WTC11 (cell line): ENCODE measurements around the gene SMOC1. TPM values are rescaled to one million over a fixed set of nuclear protein-coding genes. Genes with fewer than 3 reads are reported as not detected.

ENCODE experiments used
- ATAC-seq: fragments of 200-7000 bp; cut with Tn5 transposase; 2 replicates; pipeline ENCODE4 v1.10.0; 2021; ENCODE audit warnings: mild to moderate bottlenecking, moderate library complexity
- CTCF ChIA-PET: fragments of 300-600 bp; sonication (Branson Sonifier 250); formaldehyde crosslinking; loops from one replicate; lab custom pipeline; 2021; ENCODE audit warnings: antibody characterized with exemption; lab: Charles Lee
- POLR2A ChIA-PET: fragments of 350-600 bp; sonication (Branson Sonifier 250); formaldehyde crosslinking; loops from one replicate; lab custom pipeline; 2021; ENCODE audit warnings: antibody characterized with exemption; lab: Charles Lee
- DNase-seq: peaks from one replicate; pipeline ENCODE4 v3.0.0; 2021; ENCODE audit warnings: low spot score
- H3K27ac Mint-ChIP-seq: 2 replicates; pipeline ENCODE4 v1.8.0; 2021; ENCODE audit warnings: mixed read lengths
- H3K27me3 Mint-ChIP-seq: 2 replicates; pipeline ENCODE4 v1.8.0; 2021; ENCODE audit warnings: low read depth, mild to moderate bottlenecking, moderate library complexity, mixed read lengths
- H3K36me3 Mint-ChIP-seq: 2 replicates; pipeline ENCODE4 v1.8.0; 2021; ENCODE audit warnings: mixed read lengths
- H3K4me1 Mint-ChIP-seq: 2 replicates; pipeline ENCODE4 v1.8.0; 2022; ENCODE audit warnings: mixed read lengths
- H3K4me3 Mint-ChIP-seq: 2 replicates; pipeline ENCODE4 v1.8.0; 2021; ENCODE audit warnings: mild to moderate bottlenecking, moderate library complexity, mixed read lengths
- H3K9me3 Mint-ChIP-seq: 2 replicates; pipeline ENCODE4 v1.8.0; 2021; ENCODE audit warnings: mixed read lengths
- AFF4 ChIP-seq: sonication (generic); formaldehyde crosslinking; IDR thresholded peaks from 2 replicates; pipeline ENCODE4 v1.8.1; 2023; ENCODE audit warnings: mild to moderate bottlenecking, missing genetic modification reagents, borderline replicate concordance
- ARID4B ChIP-seq: sonication (generic); formaldehyde crosslinking; IDR thresholded peaks from 2 replicates; pipeline ENCODE4 v1.8.0; 2023; ENCODE audit warnings: missing genetic modification reagents, mild to moderate bottlenecking, borderline replicate concordance
- CBFB ChIP-seq: sonication (generic); formaldehyde crosslinking; IDR thresholded peaks from 2 replicates; pipeline ENCODE4 v1.8.1; 2022; ENCODE audit warnings: mild to moderate bottlenecking, low read depth, missing genetic modification reagents
- FOXK1 ChIP-seq: sonication (generic); formaldehyde crosslinking; IDR thresholded peaks from 2 replicates; pipeline ENCODE4 v1.8.0; 2022; ENCODE audit warnings: mild to moderate bottlenecking, moderate library complexity, missing genetic modification reagents
- FOXP4 ChIP-seq: sonication (generic); formaldehyde crosslinking; IDR thresholded peaks from 2 replicates; pipeline ENCODE4 v1.8.0; 2022; ENCODE audit warnings: mild to moderate bottlenecking, missing genetic modification reagents
- HMGA2 ChIP-seq: fragments of 250-450 bp; sonication (Bioruptor Pico); IDR thresholded peaks from 2 replicates; pipeline ENCODE4 v1.4.0; 2021; ENCODE audit warnings: mild to moderate bottlenecking, moderate library complexity
- JUN ChIP-seq: sonication (generic); formaldehyde crosslinking; IDR thresholded peaks from 2 replicates; pipeline ENCODE4 v1.8.0; 2023; ENCODE audit warnings: mild to moderate bottlenecking, missing genetic modification reagents
- NFYB ChIP-seq: sonication (generic); formaldehyde crosslinking; conservative IDR thresholded peaks from 2 replicates; pipeline ENCODE4 v1.8.0; 2022; ENCODE audit warnings: low read depth, missing genetic modification reagents
- OVOL2 ChIP-seq: fragments of 250-450 bp; sonication (Bioruptor Pico); IDR thresholded peaks from 2 replicates; pipeline ENCODE4 v1.9.0; 2021; ENCODE audit warnings: mild to moderate bottlenecking, borderline replicate concordance
- RELA ChIP-seq: sonication (generic); formaldehyde crosslinking; IDR thresholded peaks from 2 replicates; pipeline ENCODE4 v1.8.1; 2022; ENCODE audit warnings: missing genetic modification reagents, mild to moderate bottlenecking, borderline replicate concordance
- STAT6 ChIP-seq: sonication (generic); formaldehyde crosslinking; conservative IDR thresholded peaks from 2 replicates; pipeline ENCODE4 v1.8.1; 2023; ENCODE audit warnings: mild to moderate bottlenecking, low read depth, missing genetic modification reagents, moderate library complexity
- ZNF232 ChIP-seq: sonication (generic); formaldehyde crosslinking; IDR thresholded peaks from 2 replicates; pipeline ENCODE4 v1.8.0; 2022; ENCODE audit warnings: mild to moderate bottlenecking, missing genetic modification reagents
- ZNF396 ChIP-seq: fragments of 250-450 bp; sonication (Bioruptor Pico); IDR thresholded peaks from 2 replicates; pipeline ENCODE4 v1.8.0; 2021; ENCODE audit warnings: mild to moderate bottlenecking, moderate library complexity, borderline replicate concordance
- ZNF423 ChIP-seq: fragments of 250-450 bp; sonication (Bioruptor Pico); IDR thresholded peaks from 2 replicates; pipeline ENCODE4 v2.1.2; 2022; ENCODE audit warnings: mild to moderate bottlenecking, moderate library complexity
- total RNA-seq: library from RNA; stranded (reverse); gene quantifications from 3 replicates; pipeline ENCODE4 v1.2.3, GENCODE V29; 2021

The SMOC1 gene
- total RNA-seq, 1 experiment from 2014 or later: 1.1 TPM

- TF ChIP-seq AFF4 (no peak), HMGA2 (no peak), CBFB (no peak), RELA (CRISPR knock-in tag) (no peak)
- TF ChIP-seq, all 79 proteins: peak for 0
These were observed 123.6 kb downstream of the SMOC1 start (continued) for GRCh38 chr14:70002589-70003346.

GRCh38 chr14:70004791-70005190 lies 125.6 kb downstream of the SMOC1 start:
- H3K4me3 Mint-ChIP-seq: no peak overlapping the region
- DNase-seq: no peak
- ChIA-PET POLR2A (no interaction called here), CTCF (no interaction called here)
- TF ChIP-seq ZNF396: no peak
- no peak for TF ChIP-seq NFYB (CRISPR knock-in tag)
- TF ChIP-seq ARID4B (CRISPR knock-in tag): no peak
- TF ChIP-seq FOXP4 (CRISPR knock-in tag): no peak
- no peak for TF ChIP-seq OVOL2 (CRISPR knock-in tag)
- TF ChIP-seq JUN: no peak
- TF ChIP-seq ZNF423 (CRISPR knock-in tag): no peak
- no peaks in the 10 kb centered on the region for H3K36me3 Mint-ChIP-seq
- no peaks in the 10 kb centered on the region for H3K27me3 Mint-ChIP-seq
- H3K4me1 Mint-ChIP-seq: peaks cover 10% of the 10 kb centered on the region
- no peak overlapping the region for H3K27ac Mint-ChIP-seq
- no peak for ATAC-seq
- H3K9me3 Mint-ChIP-seq: no peaks in the 10 kb centered on the region

GRCh38 chr14:70005281-70005805 lies 126.1 kb downstream of the SMOC1 start:
- DNase-seq: no peak
- TF ChIP-seq STAT6 (no peak), ZNF232 (CRISPR knock-in tag) (no peak), FOXK1 (CRISPR knock-in tag) (no peak)
- Mint-ChIP-seq H3K9me3 (no peaks in the 10 kb centered on the region), H3K27ac (no peak overlapping the region), H3K4me3 (no peak overlapping the region), H3K36me3 (no peaks in the 10 kb centered on the region), H3K4me1 (peaks cover 10% of the 10 kb centered on the region), H3K27me3 (no peaks in the 10 kb centered on the region)
- ChIA-PET POLR2A (no interaction called here), CTCF (interaction anchor here (0.5 kb wide), 1 partner anchor 502 kb away, joined by 3 read pairs; no protein-coding TSS in a partner anchor)
- no peak for ATAC-seq
